ENCODE results near the gene HES2.

The HES2 gene

DNA sequence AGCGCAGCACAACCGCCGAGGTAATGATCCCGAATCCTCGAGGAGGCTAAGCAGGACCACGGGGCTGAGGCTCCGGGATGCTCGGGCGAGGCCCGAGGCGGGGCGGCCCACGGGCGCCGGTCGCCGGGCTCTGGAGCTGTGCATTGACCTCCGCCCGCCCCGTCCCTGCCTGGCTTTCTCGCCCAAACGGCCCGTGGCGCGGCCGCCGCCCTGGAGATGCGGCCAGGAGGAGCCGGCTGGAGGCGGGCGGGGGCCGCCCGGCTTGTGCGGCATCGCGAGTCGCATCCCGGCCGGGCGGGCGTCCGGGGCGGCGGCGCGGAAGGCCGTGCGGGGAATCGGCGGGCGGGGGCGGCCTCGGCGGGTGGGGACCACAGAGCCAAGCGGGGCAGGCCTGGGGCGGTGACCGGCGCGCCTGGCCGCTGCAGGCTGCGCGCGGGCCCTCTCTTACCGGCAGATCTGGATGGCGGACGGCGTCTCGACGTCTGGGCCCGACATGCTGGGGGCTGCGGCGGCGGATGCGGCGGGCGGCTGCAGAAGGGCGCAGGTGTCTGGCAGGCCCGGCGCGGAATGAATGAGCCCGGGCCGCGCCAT, 26.8 kb downstream of the HES2 start:
- Histone ChIP-seq H3F3A (ENCODE audit: insufficient read depth) (no peaks in the 10 kb centered on the region), H4K20me1 (ENCODE audit: low read depth, low read length) (no peaks in the 10 kb centered on the region), H3K36me3 (ENCODE audit: low read length) (no peaks in the 10 kb centered on the region), H3K9me3 (ENCODE audit: insufficient read depth, low read length) (no peaks in the 10 kb centered on the region), H3K4me3 (ENCODE audit: insufficient read depth, low read length, poor library complexity, severe bottlenecking) (peak overlapping the region; percentile 61), H3K4me2 (ENCODE audit: low read depth, low read length, poor library complexity, severe bottlenecking) (peak overlapping the region; percentile 75), H3K9ac (ENCODE audit: low read length) (peak overlapping the region; percentile 61), H3K27ac (ENCODE audit: low read depth, low read length) (no peak overlapping the region), H3K27me3 (ENCODE audit: low read length) (no peaks in the 10 kb centered on the region), H3K9me2 (replicated peaks; ENCODE audit: insufficient read depth, low read length) (no peaks in the 10 kb centered on the region), H3K79me2 (ENCODE audit: insufficient read depth, low read length) (no peaks in the 10 kb centered on the region), H2AFZ (ENCODE audit: low read depth, low read length, severe bottlenecking) (peak overlapping the region; percentile 76)
- no peak for TF ChIP-seq EZH2phosphoT487 (conservative IDR thresholded peaks at IDR 0.05; ENCODE audit: low read length)
- TF ChIP-seq, protein P1, sequence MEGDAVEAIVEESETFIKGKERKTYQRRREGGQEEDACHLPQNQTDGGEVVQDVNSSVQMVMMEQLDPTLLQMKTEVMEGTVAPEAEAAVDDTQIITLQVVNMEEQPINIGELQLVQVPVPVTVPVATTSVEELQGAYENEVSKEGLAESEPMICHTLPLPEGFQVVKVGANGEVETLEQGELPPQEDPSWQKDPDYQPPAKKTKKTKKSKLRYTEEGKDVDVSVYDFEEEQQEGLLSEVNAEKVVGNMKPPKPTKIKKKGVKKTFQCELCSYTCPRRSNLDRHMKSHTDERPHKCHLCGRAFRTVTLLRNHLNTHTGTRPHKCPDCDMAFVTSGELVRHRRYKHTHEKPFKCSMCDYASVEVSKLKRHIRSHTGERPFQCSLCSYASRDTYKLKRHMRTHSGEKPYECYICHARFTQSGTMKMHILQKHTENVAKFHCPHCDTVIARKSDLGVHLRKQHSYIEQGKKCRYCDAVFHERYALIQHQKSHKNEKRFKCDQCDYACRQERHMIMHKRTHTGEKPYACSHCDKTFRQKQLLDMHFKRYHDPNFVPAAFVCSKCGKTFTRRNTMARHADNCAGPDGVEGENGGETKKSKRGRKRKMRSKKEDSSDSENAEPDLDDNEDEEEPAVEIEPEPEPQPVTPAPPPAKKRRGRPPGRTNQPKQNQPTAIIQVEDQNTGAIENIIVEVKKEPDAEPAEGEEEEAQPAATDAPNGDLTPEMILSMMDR (IDR thresholded peaks at IDR 0.05; ENCODE audit: insufficient read depth, low read length, poor library complexity, severe bottlenecking) = no peak

GRCh38 chr1:6391951-6392808, 27.5 kb downstream of the HES2 start:
- Histone ChIP-seq H3K27ac (ENCODE audit: low read depth, low read length) (no peak overlapping the region), H4K20me1 (ENCODE audit: low read depth, low read length) (no peaks in the 10 kb centered on the region), H3K9me2 (replicated peaks; ENCODE audit: insufficient read depth, low read length) (no peaks in the 10 kb centered on the region), H3K9ac (ENCODE audit: low read length) (peak overlapping the region; percentile 61), H3K36me3 (ENCODE audit: low read length) (no peaks in the 10 kb centered on the region), H2AFZ (ENCODE audit: low read depth, low read length, severe bottlenecking) (peak overlapping the region; percentile 76), H3F3A (ENCODE audit: insufficient read depth) (no peaks in the 10 kb centered on the region), H3K27me3 (ENCODE audit: low read length) (no peaks in the 10 kb centered on the region), H3K9me3 (ENCODE audit: insufficient read depth, low read length) (no peaks in the 10 kb centered on the region), H3K79me2 (ENCODE audit: insufficient read depth, low read length) (no peaks in the 10 kb centered on the region), H3K4me2 (ENCODE audit: low read depth, low read length, poor library complexity, severe bottlenecking) (peak overlapping the region; percentile 75), H3K4me3 (ENCODE audit: insufficient read depth, low read length, poor library complexity, severe bottlenecking) (peak overlapping the region; percentile 61)
- TF ChIP-seq, protein P1 (IDR thresholded peaks at IDR 0.05; ENCODE audit: insufficient read depth, low read length, poor library complexity, severe bottlenecking) = no peak
- TF ChIP-seq EZH2phosphoT487 (conservative IDR thresholded peaks at IDR 0.05; ENCODE audit: low read length) = no peak

- H3K27ac ChIP-seq (ENCODE audit: low read depth, low read length) = no peak overlapping the region
- H2AFZ ChIP-seq (ENCODE audit: low read depth, low read length, severe bottlenecking) = no peak overlapping the region
- H3K9me3 ChIP-seq (ENCODE audit: insufficient read depth, low read length) = no peaks in the 10 kb centered on the region
- no peak overlapping the region for H3K4me3 ChIP-seq (ENCODE audit: insufficient read depth, low read length, poor library complexity, severe bottlenecking)
- H3F3A ChIP-seq (ENCODE audit: insufficient read depth) = no peaks in the 10 kb centered on the region
- no peak for TF ChIP-seq EZH2phosphoT487 (conservative IDR thresholded peaks at IDR 0.05; ENCODE audit: low read length)
- TF ChIP-seq, protein P1 (IDR thresholded peaks at IDR 0.05; ENCODE audit: insufficient read depth, low read length, poor library complexity, severe bottlenecking) = no peak
- no peak overlapping the region for H3K9ac ChIP-seq (ENCODE audit: low read length)
- no peaks in the 10 kb centered on the region for H3K79me2 ChIP-seq (ENCODE audit: insufficient read depth, low read length)
- H3K36me3 ChIP-seq (ENCODE audit: low read length) = no peaks in the 10 kb centered on the region
- no peaks in the 10 kb centered on the region for H3K9me2 ChIP-seq (replicated peaks; ENCODE audit: insufficient read depth, low read length)
- H3K27me3 ChIP-seq (ENCODE audit: low read length) = no peaks in the 10 kb centered on the region
- no peak overlapping the region for H3K4me2 ChIP-seq (ENCODE audit: low read depth, low read length, poor library complexity, severe bottlenecking)
- H4K20me1 ChIP-seq (ENCODE audit: low read depth, low read length) = no peaks in the 10 kb centered on the region
Observed at GRCh38 chr1:6389971-6390370, 29.7 kb downstream of the HES2 start.
